EL (cell line): ENCODE results near the gene HOXD10.

Experiments used
- DNase-seq: peaks from one replicate; pipeline ENCODE4 v3.0.0-alpha.2; 2016

Gene HOXD10

GRCh38 chr2:176107731-176108181, 8.8 kb upstream of the HOXD10 start:
- DNase-seq, result no peak

- DNase-seq, result no peak
Measured at GRCh38 chr2:176109192-176109901, 7.2 kb upstream of the HOXD10 start.

- DNase-seq, result no peak
Measured at GRCh38 chr2:176109946-176110345, 6.6 kb upstream of the HOXD10 start.

GRCh38 chr2:176110415-176111308, 5.9 kb upstream of the HOXD10 start:
- DNase-seq, result no peak

- DNase-seq, result no peak
Measured at GRCh38 chr2:176111309-176111663, 5.3 kb upstream of the HOXD10 start.

- DNase-seq, result no peak
Measured at GRCh38 chr2:176111846-176112374, 4.7 kb upstream of the HOXD10 start.

DNA sequence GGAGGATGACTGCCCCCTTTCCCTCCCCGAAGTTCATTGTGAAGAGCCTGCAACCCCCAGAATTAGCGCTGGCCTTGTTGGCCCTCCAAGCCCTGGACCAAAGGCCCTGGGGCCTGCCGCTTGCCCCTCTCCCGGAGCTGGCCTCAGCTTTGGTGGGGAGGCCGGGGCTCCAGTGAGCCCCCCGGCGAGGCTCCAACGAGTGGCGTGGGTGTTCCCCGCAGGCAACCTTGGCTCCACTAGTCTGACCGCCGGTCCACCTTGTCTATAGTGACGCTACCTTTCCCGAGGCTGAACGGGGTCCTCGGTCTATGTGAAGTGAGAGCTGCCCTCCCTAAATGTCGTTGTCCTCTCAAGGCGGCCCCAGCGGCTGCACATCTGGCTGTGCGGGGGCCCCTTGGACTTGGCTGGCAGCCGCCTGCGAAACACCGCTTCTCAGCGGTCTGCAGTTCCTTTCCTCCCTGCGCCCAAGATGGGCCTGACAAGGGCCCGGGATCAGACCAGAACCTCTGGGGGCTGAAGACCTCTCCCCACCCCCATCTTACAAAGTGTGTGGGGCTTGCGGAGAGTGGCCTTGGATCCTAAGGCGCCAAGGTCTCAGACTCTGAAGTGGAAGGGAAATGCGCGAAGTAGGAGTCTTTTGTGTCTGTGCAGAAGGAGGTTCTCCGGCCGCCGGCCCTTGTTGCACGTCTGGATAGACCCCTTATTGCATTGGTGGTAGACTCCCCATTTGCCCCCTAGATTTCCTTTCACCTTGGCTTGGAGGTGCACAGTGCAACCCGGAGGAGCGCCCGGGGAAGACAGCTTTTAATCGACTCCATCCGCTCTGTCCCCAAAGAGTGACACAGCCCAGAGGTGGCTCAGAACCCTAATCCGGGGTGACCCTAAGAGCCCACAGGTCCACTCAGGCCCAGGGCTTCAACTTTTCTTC, 3.9 kb upstream of the HOXD10 start:
- no peak for DNase-seq

GRCh38 chr2:176114120-176114929, 2.3 kb upstream of the HOXD10 start:
- DNase-seq, result no peak

DNA sequence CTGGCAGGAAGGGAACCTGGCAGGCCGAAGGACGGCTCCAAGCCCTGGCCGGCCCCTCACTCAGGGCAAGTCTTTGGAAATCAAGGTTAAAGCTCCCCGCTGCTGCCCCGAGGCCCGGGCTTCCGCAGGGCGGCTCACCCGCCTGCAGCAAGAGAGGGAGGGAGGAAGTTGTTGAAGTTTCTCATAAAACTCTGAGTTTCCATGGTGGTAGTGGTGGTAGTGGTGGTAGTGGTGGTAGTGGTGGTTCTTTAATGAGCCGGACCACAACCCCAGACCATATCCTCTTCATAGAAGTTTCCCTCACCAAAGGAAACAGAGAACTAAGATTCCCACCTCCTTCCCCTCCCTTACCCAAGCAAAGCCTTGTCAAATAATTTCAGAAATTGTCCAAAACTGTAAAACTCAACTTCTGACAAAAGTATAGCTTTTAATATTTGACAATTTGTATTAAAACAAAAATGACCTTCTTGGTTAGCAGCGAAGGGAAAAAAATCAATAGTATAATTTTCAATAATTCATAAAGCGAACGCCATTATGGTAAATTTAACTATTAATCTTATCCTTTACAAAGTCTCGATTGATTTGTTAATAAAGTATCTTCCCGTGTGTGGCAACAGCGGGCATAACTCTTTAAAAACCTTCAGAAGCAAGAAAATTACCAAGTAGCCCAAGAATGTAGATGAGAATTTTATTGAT, 1.5 kb upstream of the HOXD10 start:
- DNase-seq, result no peak

DNA sequence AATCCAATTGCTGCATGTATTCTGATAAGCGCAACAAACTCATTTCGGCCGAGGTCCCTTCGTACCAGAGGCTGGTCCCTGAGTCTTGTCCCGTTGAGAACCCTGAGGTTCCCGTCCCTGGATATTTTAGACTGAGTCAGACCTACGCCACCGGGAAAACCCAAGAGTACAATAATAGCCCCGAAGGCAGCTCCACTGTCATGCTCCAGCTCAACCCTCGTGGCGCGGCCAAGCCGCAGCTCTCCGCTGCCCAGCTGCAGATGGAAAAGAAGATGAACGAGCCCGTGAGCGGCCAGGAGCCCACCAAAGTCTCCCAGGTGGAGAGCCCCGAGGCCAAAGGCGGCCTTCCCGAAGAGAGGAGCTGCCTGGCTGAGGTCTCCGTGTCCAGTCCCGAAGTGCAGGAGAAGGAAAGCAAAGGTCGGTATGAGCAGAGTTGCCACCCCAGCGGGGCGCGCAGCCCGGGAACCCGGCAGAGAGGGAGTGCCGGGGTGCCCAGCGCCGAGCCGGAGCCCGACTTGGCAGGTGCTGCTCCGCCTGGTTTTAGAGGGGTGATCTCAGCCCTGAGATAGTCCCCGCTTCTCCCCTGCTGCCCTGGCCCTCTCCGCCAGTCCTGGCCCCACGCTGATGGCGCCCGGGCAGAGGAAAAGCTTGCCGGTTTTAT, 714 bp downstream of the HOXD10 start:
- DNase-seq, result no peak

DNA sequence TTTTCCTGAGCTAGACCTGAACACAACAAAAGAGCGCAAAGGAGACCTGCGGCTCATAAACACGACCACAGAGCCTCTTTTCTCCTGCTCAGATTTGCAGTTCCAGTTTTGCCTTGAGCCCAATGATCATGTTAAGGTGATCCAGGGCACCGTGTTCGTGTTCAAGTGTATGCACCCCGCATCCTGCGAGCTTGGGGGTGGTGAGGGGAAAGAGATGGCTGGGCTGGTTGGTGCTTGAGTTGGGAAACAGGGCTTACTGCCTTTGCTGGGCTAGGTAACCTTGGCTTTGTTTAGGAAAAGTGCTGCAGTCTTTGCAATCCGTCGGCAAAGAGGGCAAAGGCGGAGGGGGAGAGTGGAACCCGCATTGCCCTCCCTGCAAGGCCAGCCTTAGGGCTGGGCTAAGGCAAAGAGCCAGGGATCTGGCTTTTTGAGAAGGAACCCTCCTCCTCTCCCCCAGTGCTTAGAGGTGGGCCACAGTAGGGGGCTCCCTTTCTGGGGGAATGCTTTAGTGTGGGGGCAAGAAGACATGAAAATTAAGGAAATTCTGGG, 1.3 kb downstream of the HOXD10 start:
- DNase-seq, result no peak

DNA sequence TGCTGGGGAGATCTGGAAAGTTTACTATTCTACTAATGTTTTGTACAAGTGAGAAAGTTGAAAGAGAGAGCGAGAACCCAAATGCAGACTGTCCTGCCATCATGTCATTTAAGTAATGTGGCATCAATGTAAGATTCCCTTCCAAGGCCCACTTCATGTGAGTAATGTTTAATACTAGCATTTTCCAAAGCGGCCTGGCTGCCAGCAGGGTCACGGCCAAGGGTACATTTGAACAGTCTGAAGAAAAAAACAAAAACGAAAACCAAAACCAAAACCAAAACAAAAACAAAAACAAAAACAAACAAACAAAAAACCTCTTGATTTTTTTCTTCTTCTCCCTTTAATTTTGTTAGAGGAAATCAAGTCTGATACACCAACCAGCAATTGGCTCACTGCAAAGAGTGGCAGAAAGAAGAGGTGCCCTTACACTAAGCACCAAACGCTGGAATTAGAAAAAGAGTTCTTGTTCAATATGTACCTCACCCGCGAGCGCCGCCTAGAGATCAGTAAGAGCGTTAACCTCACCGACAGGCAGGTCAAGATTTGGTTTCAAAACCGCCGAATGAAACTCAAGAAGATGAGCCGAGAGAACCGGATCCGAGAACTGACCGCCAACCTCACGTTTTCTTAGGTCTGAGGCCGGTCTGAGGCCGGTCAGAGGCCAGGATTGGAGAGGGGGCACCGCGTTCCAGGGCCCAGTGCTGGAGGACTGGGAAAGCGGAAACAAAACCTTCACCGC, 2.2 kb downstream of the HOXD10 start:
- DNase-seq, result no peak

- no peak for DNase-seq
Measured at GRCh38 chr2:176120364-176121189, 4.0 kb downstream of the HOXD10 start.

DNA sequence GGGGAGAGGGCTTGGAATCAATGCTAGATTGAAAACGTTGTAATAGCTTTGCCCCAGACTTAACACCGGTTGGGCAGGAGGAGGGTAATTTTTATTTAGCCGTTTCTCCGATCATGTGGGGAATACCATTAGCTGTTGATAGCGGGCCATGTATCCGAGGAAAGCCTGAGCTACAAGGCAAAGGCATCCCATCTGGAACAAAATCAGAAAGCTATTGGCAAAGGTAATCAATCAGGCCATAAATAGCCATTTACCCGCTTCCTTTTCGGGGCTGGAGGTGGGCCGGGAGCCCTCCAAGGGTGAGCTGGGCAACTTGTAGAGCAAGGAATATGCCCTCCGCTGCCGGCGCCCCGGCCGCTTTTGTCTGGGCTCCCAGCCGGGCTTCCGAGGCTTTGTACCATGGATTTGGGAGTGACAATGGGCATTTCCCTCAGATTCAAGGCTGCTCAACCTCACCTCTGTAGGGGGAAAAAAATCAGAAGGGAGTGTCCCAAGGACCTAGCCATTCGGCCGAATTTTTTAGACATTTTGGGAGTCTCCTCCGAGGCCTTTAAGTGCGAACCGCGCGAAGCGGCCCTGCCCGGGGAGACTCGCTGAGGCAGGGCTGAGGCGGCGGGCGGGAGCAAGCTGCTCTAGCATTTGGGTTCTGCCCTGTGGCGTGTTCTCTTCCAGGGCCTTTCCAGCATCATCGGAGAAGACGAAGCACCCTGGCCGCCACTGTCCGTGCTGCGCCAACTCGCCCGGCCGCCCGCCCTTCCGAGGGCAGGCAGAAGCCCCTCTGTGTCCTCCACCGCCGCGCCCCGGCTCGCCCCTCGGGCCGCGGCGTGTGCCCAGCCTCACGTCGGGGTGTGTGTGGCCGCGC, 4.8 kb downstream of the HOXD10 start:
- no peak for DNase-seq

DNA sequence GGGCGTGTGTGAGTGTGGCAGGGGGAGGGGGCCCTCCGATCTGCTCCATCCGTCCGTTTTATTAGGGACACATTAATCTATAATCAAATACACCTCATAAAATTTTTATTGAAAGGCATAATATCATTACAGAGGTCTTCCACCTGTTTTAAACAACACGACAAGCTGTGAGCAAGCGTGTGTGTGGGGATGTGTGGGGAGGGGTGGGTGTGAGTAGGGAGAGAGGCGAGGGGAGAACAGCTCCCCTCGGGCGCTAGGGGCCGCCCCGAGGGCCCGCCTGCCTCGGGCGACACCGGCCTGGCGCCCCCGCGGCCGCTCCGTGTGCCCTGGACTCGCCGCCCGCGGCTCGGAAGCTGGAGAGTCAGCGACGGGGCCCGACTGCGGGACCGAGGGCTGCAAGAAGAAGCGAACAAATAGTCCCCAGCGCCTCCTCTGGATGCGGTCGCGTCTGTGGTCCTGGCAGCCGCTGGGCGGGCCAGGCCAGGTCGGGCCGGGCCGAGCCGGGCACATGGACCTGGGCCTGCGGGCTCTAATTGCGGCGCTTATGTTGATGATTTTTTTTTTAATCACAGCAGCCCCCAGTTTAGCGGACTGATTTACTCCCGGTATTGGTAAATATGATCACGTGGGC, 5.6 kb downstream of the HOXD10 start:
- no peak for DNase-seq

- peak; percentile 70 for DNase-seq
Measured at GRCh38 chr2:176122683-176123410, 6.3 kb downstream of the HOXD10 start, which contains the start of gene HOXD9. HOXD9 (plus strand) TSS chr2:176122719; CDS start chr2:176122769, 50 bp downstream.
